H1 (cell line): Measurements from ENCODE around the gene FKBP2. TPM values are rescaled to one million over a fixed set of nuclear protein-coding genes. Genes with fewer than 3 reads are reported as not detected.

Experiments
- SAP30 ChIP-seq: fragments of 300-600 bp; sonication (generic); IDR thresholded peaks from 2 replicates; pipeline ENCODE4 v1.7.1; 2012; ENCODE audit warnings: low read length, moderate library complexity, mild to moderate bottlenecking, inconsistent platforms; ENCODE audit not compliant: insufficient read depth, insufficient replicate concordance
- polyA plus RNA-seq, 7 experiments: library from polyadenylated mRNA; depleted of rRNA in 3 of 7; stranded (reverse) in 5 of 7; unstranded in 2 of 7; fragments of >200 nt in 5 of 7; fragments of 200-250 nt in 2 of 7; gene quantifications; 1 replicate in 5 of 7; 2 replicates in 1 of 7; 4 replicates in 1 of 7; pipeline versions ENCODE4 v1.2.1 to v1.2.3, GENCODE V29; 2011 to 2013; ENCODE audit warnings: missing spikeins in 2 of 7, mixed read lengths in 2 of 7
- total RNA-seq: library from RNA; stranded (reverse); fragmentation: NEBNext Ultra II Directional; extraction: Animal tissue kit (Norgen Biotek cat#: 25700); gene quantifications from 2 replicates; pipeline ENCODE4 v1.2.1, GENCODE V29; 2021
- TF ChIP-seq, protein P1 (sequence below), 3 experiments: IDR thresholded peaks; 1 replicate in 2 of 3; 2 replicates in 1 of 3; pipeline versions ENCODE4 v1.5.1 to v1.6.1; 2011; ENCODE audit warnings: low read length in 3 of 3, mild to moderate bottlenecking in 3 of 3, inconsistent platforms in 2 of 3, low read depth in 1 of 3, moderate library complexity in 1 of 3; ENCODE audit not compliant: insufficient read depth in 1 of 3; ENCODE audit errors: control extremely low read depth in 1 of 3

Gene FKBP2
- total and polyA plus RNA-seq, 2 of the 8 experiments (the other 6 are each of a cell fraction or from before 2014, with no cell fraction given) = 41.7 to 52.5 TPM

DNA sequence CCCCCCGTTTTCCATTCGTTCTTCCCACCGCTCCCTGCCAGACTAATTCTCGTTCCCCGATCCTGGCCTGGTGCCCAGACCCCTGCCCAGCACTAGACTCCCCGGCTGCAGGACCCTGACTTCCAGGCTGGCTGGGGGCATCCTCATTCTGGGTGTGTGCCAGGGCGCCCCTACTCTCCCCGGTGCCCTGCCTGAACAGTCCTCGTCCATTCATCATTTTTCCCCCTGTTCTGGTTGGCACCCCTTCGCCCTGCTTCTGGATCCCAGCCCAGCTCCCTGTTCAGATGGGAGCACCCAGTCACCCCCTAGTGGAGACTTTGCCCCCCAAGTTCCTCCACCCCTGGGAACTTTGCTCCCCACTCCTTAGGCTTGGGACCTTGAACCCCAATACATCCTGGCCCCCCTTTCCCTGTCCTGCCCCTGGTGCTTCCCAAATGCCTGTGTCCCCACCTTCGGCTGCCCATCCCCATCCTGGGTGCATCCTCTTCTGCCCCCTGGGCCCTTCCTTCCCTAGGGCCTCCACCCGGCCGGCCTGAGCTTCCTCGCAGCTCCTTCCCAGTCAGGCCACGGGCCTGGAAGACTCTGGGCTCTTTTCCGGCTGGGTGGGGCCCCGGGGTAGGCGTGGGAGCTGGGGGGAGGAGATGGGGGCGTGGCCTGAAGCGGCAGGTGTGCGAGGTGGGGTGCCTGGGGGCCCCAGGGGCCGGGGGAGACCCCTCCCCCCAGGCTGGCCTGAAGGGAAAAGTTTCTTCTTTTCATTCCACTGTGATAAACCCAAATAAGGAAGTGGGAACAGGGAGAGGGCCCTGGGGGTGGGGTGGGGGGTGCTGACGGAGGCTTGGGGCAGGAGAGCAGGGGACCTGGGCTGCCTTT, 11.3 kb downstream of the FKBP2 start (continued):
- TF ChIP-seq SAP30 = peak; percentile 55
- TF ChIP-seq, protein P1, sequence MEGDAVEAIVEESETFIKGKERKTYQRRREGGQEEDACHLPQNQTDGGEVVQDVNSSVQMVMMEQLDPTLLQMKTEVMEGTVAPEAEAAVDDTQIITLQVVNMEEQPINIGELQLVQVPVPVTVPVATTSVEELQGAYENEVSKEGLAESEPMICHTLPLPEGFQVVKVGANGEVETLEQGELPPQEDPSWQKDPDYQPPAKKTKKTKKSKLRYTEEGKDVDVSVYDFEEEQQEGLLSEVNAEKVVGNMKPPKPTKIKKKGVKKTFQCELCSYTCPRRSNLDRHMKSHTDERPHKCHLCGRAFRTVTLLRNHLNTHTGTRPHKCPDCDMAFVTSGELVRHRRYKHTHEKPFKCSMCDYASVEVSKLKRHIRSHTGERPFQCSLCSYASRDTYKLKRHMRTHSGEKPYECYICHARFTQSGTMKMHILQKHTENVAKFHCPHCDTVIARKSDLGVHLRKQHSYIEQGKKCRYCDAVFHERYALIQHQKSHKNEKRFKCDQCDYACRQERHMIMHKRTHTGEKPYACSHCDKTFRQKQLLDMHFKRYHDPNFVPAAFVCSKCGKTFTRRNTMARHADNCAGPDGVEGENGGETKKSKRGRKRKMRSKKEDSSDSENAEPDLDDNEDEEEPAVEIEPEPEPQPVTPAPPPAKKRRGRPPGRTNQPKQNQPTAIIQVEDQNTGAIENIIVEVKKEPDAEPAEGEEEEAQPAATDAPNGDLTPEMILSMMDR (IDR thresholded peaks at IDR 0.05; ENCODE audit: control extremely low read depth in 1 of 3, insufficient read depth in 1 of 3, low read depth in 1 of 3, low read length in 3 of 3) = peak in 1 of 3 experiments; percentile 36; a peak in 1 of 4 replicates
